ENCODE results near the gene LPCAT3. TPM values are rescaled to one million over a fixed set of nuclear protein-coding genes. Genes with fewer than 3 reads are reported as not detected.

Gene LPCAT3
- total and polyA plus RNA-seq, 4 donors, result 45.4 to 78.6 (median 56.2) TPM

DNA sequence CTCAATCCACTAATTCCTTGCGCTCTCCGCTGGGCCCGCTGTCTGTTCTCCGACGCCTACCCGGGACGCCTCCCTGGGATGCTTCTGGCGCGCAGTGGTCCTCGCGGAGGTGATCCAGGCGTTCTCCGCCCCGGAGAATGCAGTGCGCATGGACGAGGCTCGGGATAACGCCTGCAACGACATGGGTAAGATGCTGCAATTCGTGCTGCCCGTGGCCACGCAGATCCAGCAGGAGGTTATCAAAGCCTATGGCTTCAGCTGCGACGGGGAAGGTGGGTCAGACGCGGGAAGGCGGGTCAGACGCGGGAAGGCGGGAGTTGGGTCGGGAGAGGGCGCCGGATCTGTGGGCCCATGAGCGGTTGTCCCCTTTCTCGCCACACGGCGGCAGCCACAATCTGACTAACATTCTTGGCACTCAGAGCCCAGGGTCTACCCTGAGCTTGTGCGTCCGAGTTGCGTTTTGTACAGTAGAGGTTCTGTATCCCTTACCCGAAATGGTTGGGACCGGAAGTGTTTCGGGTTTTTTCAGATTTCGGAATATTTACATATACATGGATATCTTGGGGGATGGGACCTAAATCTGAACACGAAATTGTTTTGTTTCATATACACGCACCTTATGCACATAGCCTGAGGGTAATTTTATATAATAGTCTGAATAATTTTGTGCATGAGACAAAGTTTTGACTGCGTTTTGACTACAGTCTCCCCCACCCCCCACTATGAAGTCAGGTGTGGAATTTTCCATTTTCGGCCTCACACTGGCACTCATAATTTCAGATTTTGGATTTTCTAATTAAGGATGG, 73.7 kb downstream of the LPCAT3 start:
- Histone ChIP-seq H3K27ac (ENCODE audit: low read depth in 1 of 2, low read length in 1 of 2) (peak overlapping the region; percentile 95 to 98), H3K9ac (ENCODE audit: insufficient read depth in 1 of 2, low read length in 2 of 2) (peak overlapping the region; percentile 72 to 96), H3K9me3 (ENCODE audit: control insufficient read depth in 4 of 4, insufficient read depth in 3 of 4, low read length in 3 of 4) (no peaks in the 10 kb centered on the region), H3K4me3 (peak overlapping the region; percentile 48), H3K4me1 (ENCODE audit: control insufficient read depth in 5 of 5, insufficient read depth in 5 of 5, low read length in 5 of 5) (peaks cover 0 to 19% (median 12%) of the 10 kb centered on the region in 5 donors), H3K27me3 (ENCODE audit: control insufficient read depth in 3 of 3, insufficient read depth in 3 of 3, low read length in 2 of 3) (no peaks in the 10 kb centered on the region), H3K36me3 (ENCODE audit: control insufficient read depth in 4 of 4, insufficient read depth in 4 of 4, low read length in 4 of 4) (peaks cover 0 to 29% (median 16%) of the 10 kb centered on the region in 4 donors)
- DNase-seq (peak; percentile 96 to 98 (median 97)), ATAC-seq (ENCODE audit: insufficient read depth, low FRiP score) (peak; percentile 64)
- TF ChIP-seq CTCF (IDR thresholded peaks at IDR 0.05; ENCODE audit: control extremely low read depth, extremely low read depth), result peak; percentile 97
- WGBS, 2 donors, result 3 to 4% methylated on average over 48 of the region's 48 CpGs

DNA sequence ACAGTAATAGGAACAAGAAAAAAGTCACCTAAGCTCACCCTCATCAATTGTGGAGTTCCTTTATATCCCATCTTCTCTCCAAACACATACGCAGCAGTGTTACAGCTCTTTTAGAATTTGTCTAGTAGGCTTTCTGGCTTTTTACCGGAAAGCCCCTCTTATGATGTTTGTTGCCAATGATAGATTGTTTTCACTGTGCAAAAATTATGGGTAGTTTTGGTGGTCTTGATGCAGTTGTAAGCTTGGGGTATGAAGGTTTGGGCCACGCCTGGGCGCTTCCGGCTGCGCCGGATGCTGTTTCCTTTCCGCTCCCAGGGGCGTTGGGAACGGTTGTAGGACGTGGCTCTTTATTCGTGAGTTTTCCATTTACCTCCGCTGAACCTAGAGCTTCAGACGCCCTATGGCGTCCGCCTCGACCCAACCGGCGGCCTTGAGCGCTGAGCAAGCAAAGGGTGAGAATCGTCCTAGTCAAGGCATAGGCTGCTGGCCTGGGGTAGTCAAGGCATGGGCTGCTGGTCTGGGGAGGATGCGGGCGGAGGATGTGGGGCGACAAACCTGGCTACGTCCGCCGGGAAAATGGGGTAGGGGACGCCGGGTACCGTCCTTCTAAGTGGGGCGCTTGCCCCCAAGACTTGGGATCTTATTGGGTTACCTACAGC, 74.4 kb downstream of the LPCAT3 start, which contains the start of the genes C12orf57 and RNU7-1:
C12orf57 (plus strand) TSS at position 301 of the 659 bp plus-strand sequence; CDS start at position 401, 100 bp downstream.
RNU7-1 (plus strand) TSS at position 95 of the 659 bp plus-strand sequence.
- H3K27ac ChIP-seq (ENCODE audit: low read depth in 1 of 2, low read length in 1 of 2), result peak within 1 kb of the TSS; percentile 95 to 98
- TF ChIP-seq CTCF (IDR thresholded peaks at IDR 0.05; ENCODE audit: control extremely low read depth, extremely low read depth), result no peak
- DNase-seq, result peak; percentile 90 to 98 (median 96)
- H3K27me3 ChIP-seq (ENCODE audit: control insufficient read depth in 3 of 3, insufficient read depth in 3 of 3, low read length in 2 of 3), result no peaks in the 10 kb centered on the region
- H3K4me3 ChIP-seq, result peak within 1 kb of the TSS; percentile 48
- peak within 1 kb of the TSS; percentile 72 to 96 for H3K9ac ChIP-seq (ENCODE audit: insufficient read depth in 1 of 2, low read length in 2 of 2)
- peaks cover 0 to 37% (median 20%) of the 10 kb centered on the region in 4 donors for H3K36me3 ChIP-seq (ENCODE audit: control insufficient read depth in 4 of 4, insufficient read depth in 4 of 4, low read length in 4 of 4)
- H3K4me1 ChIP-seq (ENCODE audit: control insufficient read depth in 5 of 5, insufficient read depth in 5 of 5, low read length in 5 of 5), result peaks cover 0 to 19% (median 10%) of the 10 kb centered on the region in 5 donors
- 0% methylated on average over 31 of the region's 31 CpGs for WGBS, 2 donors
- peak; percentile 71 for ATAC-seq (ENCODE audit: insufficient read depth, low FRiP score)
- H3K9me3 ChIP-seq (ENCODE audit: control insufficient read depth in 4 of 4, insufficient read depth in 3 of 4, low read length in 3 of 4), result no peaks in the 10 kb centered on the region

DNA sequence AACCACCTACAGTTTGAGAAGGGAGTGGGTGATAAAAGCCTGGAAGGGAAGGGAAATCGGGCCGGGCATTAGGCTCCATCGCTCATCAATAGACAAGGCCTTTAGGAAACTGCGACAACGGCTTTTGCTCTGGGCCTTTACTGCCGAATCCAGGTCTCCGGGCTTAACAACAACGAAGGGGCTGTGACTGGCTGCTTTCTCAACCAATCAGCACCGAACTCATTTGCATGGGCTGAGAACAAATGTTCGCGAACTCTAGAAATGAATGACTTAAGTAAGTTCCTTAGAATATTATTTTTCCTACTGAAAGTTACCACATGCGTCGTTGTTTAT, 74.9 kb downstream of the LPCAT3 start:
- peak; percentile 42 for ATAC-seq (ENCODE audit: insufficient read depth, low FRiP score)
- Histone ChIP-seq H3K9me3 (ENCODE audit: control insufficient read depth in 4 of 4, insufficient read depth in 3 of 4, low read length in 3 of 4) (no peaks in the 10 kb centered on the region), H3K4me1 (ENCODE audit: control insufficient read depth in 5 of 5, insufficient read depth in 5 of 5, low read length in 5 of 5) (peaks cover 0 to 22% (median 12%) of the 10 kb centered on the region in 5 donors), H3K27ac (ENCODE audit: low read depth in 1 of 2, low read length in 1 of 2) (peak overlapping the region; percentile 71 to 95), H3K4me3 (no peak overlapping the region), H3K27me3 (ENCODE audit: control insufficient read depth in 3 of 3, insufficient read depth in 3 of 3, low read length in 2 of 3) (no peaks in the 10 kb centered on the region), H3K36me3 (ENCODE audit: control insufficient read depth in 4 of 4, insufficient read depth in 4 of 4, low read length in 4 of 4) (peaks cover 0 to 37% (median 23%) of the 10 kb centered on the region in 4 donors), H3K9ac (ENCODE audit: insufficient read depth in 1 of 2, low read length in 2 of 2) (peak overlapping the region in 1 of 2 donors; percentile 96)
- TF ChIP-seq CTCF (IDR thresholded peaks at IDR 0.05; ENCODE audit: control extremely low read depth, extremely low read depth), result no peak
- 1% methylated on average over 13 of the region's 13 CpGs for WGBS, 2 donors
- DNase-seq, result peak; percentile 90 to 97 (median 96)
